ENCODE measurements around the gene NPTX1.

The NPTX1 gene

DNA sequence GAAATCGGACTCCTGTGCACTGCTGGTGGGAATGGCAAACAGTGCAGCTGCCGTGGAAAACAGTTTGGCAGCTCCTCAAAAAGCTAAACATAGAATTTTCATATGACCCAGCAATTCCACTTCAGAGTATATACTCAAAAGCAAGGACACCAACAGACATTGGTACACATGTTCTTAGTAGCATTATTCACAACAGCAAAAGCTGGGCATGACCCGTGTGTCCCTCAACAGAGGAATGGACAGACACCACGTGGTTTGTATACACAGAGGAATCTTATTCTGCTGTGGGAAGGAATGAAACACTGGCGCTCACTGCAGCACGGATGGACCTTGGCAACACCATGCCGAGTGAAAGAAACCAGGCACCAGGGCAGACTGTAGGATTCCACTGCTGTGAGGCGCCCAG is 16.0 kb downstream of the NPTX1 start:
- DNase-seq (ENCODE audit: low read depth in 1 of 2, low spot score in 1 of 2), result no peak

DNA sequence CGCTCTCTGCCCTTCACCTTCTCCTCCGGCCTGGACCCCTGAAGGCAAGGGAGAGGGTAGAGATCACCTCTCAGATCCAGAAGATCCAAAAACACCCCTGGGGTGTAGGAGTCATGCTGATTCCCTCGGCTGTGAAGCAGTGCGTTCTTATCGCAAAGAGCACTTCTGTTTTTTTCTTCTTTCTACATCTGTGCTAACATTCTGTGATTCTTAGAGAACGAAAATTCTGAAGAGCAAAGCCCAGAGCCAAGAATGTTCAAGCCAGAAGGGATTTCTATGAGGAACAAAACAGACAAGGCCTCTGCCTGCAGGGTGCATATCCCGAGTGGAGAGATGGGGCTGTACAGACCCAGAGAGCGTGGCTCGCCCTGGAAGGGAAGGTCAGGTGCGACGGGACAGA is 17.2 kb downstream of the NPTX1 start:
- DNase-seq (ENCODE audit: low read depth in 1 of 2, low spot score in 1 of 2), result no peak

DNA sequence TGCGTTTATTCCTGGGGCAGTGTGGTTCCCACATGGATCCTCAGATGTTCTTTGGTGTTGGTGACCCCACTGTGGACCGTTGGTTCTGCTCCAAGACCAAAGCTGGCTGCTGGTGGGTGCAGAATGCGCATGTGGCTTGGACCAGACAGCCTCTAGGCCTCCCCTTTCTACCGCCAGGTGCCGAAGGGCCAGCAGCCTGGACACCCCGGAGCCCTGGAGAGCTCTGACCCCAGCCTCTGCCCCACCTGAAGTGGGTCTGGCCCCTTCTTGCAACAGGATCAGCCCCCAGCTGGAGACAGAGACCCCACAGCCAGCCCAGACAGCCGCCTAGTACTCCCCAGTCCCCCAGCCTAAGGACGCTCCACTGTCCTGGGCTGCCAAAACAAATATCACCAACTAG is 18.4 kb downstream of the NPTX1 start:
- no peak for DNase-seq (ENCODE audit: low read depth in 1 of 2, low spot score in 1 of 2)

DNA sequence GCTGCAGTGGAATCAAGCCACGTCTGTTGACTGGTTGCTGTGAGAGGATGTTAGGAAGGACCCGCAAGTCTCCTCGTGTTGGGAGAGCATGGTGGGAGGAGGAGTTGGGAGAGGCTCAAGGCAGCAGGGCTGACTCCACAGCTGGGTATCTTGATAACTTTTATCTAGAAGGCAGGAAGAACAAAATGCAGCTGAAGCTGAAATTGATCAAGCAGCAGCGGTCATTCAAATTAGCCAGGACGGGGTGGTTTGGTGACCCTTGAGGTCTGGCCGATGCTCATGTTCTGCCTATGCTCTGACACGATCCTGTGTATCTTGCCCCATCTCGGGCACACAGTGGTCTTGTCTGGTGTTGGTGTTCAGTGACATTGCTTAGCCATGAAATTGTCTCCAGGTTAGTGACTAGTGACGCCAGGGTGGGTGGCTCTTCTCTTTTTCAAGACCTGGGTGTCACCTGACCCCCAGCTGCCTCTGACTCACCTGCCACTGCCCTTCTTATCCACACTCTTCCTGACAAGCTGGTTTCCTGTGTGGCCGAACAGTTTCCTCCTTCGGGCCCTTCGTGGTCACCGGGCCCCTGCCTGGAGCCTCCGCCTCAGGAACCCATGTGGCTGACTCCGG is 19.1 kb downstream of the NPTX1 start:
- DNase-seq (ENCODE audit: low read depth in 1 of 2, low spot score in 1 of 2), result no peak

DNA sequence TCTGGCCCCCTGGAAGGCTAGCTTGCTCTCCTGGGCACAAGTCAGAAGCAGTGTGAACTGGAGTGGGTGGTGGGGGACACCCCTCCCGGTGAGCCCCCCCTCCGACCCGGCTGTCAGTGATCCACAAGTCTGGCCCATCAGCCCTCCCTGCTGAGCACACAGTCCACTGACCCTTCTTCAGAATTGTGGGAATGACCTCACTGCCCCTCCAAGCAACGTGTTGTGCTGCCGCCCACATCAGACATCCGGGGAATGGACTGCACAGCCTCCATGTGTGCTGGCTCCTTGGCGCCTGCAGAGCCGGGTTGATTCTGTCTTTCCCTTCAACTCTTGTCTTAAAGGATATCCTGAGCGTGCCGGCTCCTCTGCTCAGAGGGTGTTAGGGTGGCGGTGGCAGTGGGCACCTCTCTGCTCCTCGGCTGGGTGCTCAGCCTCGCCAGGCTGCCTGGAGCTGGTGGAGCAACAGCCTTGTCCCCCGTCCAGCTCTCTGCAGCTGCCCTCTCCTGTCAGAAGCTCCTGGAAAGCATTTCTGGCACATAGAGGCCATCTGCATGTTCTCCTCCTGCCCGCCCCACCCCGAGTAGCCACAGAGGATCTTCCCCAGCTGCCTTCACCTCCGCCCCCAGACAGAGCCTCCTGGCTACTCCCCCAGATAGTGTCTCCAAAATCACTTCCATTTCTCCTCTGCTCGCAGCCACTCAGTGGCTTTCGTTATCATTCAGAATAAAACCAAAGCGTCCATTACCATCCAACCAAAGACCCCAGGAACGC is 19.8 kb downstream of the NPTX1 start:
- DNase-seq (ENCODE audit: low read depth in 1 of 2, low spot score in 1 of 2), result no peak

DNA sequence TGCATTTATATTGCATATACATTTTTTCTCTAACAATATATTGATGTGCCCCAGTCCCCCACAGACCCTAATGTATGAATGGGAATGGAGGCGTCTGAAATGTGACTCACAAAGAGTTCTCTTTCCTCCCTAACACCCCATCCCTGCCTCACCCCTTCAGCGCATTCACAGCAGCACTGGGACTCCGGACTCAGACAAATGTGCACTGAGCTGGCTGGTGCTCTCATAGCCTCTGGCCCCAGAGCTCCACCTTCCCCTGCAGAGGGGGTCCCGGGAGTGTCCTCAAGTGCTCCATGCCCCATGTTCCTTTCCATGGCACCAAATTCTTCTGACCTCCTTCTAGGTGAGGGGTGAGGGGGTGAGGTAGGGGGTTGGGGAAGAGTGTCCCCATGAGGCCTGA is 20.6 kb downstream of the NPTX1 start:
- DNase-seq (ENCODE audit: low read depth in 1 of 2, low spot score in 1 of 2), result no peak

DNA sequence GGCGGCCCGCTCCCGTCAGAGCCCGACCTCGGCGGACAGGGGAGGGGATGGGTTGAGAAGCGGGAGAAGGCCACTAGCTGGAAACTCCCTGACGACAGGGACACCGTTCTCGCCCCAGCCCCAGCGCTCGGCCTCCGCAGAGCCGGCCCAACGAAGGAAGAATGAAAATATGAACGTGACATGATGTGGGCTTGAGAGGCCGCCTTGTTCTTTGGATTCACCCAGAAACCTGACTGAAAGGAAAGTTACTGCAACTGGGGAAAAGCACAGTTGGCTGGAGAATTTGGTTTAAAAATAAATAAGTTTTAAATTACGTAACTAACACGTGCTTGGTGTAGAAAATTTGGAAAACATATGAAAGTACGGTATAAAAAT is 21.1 kb downstream of the NPTX1 start:
- DNase-seq (ENCODE audit: low read depth in 1 of 2, low spot score in 1 of 2), result no peak

DNA sequence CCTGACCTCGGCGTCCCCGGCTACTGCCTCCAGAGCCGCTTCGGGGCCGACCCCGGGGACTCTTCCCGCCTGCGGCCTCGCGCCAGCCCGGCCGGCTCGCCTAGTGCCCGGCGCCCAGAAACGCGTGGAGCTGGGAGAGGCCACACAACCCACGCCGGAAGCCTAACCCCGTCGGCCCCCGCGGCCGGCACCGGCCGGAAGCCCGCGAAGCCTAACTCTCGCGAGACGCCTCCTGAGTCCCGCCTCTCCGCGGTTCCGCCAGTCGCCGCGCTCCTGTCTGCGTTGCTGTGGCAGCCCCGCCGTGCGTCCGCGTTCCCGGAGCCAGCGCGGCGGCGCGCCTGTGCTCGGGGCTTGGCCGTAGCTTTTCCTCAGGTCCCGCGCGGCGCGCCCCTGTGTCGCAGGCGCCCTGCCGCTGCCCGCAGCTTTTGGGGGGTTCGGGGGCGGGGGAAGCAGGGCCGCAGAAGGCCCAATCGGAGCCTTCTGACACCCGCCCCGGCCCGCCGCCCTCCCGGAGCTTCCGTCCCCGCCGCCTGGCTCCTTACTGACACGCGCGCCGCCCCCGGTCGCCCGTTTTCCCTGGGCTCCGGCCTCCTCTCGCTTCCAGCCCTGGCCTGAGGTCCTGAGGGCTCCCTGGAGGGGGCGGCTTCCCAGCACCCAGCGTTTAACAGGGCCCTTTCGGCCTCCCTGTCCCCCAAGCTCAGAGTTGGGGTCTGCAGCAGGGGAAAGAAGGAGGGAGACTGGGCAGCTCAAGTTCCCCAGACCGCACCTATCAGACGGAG is 21.7 kb downstream of the NPTX1 start:
- peak; percentile 93 to 95 for DNase-seq (ENCODE audit: low read depth in 1 of 2, low spot score in 1 of 2)

DNA sequence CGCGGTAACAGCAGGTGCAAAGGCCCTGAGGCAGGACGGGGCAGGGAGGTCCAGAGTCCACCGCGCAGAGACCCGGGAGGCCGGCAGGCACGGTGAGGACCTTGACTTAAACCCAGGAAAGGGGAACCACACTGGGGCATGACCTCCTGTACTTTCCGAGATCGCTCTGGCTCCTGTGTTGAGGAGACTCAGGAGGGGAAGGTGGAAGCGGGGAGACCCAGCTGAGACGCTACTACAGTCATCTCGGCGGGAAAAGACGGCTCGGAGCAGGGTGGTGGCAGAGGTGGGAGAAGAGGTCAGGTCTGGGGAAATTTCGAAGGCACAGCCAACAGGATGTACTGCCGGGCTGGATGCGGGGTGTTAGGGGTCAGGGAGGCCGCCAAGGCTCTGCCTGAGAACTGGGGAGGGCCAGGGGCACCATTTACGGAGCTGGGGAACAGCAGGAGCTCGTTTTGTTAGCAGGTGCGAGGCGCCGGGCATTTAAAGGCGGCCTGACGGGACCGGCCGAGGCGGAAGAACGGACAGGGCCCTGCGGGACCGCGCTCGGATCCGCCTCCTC is 22.3 kb downstream of the NPTX1 start:
- no peak for DNase-seq (ENCODE audit: low read depth in 1 of 2, low spot score in 1 of 2)

DNA sequence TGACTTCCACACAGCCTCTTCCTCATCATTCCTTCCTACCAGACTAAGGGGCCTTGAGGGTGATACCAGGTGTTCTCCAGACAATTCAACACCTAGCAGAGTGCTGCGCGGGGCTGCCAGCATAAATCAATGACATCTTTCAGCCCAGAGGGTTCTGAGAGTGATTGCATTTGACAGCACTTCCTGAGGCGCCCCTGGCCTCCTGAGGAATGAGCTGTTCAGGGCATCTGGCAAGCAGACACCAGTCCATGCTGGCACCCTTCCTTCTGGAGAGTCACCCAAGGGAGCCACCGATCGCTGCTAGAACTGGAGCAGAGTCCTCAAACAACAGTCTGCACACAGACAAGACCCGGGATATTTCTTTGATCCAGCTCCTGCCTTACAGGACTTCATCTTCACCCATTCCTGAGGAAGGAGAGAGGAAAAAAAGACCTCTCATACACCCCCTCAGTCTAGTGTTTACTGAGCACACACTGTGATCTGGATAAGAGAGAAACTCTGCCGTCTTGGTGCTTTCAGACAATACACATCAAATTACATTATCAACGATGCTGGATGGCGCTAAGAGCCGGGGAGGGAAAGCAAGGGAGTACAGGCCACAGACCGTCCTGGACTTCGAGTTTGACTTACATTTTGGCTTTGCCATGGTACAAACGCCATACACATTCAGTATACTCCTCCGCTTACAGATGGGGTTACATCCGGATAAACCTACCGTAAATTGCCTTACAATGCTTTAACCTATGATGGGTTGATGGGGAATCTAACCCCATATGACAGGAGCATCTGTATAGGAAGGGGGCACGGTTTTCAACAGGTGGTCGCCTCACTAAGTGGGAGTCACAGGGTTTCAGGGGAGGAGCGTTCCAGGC is 23.0 kb downstream of the NPTX1 start:
- DNase-seq (ENCODE audit: low read depth in 1 of 2, low spot score in 1 of 2), result no peak

DNA sequence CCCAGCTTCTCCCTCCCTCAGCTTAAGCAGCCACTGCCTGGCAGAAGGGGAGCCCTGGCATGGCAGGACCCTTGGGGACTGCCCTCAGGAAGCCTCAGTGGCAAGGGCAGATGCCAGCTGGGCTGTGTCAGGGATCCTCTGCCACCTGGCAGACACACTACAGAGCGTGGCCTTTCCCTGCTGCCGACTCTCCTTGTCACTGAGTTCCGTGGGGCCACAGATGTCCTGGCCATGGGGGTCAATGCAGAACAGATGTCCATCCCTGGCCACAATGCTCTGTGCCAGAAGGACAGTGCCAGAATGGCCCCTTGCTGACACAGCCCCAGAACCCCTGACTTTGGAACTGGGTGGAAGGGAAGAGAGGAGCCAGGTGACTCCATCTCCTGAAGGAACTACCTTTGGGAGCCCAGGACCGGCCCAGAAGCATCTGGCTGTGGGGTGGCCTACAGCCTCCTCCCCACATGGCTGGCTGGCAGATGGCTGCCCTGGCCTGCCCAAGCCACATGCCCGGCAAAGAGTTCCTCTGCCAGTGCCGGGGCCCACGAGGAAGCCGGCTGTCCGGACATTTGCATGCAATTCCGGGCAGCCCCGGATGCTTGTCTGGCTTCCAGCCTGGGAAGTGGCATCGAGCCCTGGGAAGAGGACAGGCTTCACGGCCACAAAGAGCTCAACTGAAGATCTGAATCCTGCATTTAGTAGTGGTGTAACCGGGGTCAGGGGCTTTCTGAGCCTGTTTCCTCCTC is 24.1 kb downstream of the NPTX1 start:
- DNase-seq (ENCODE audit: low read depth in 1 of 2, low spot score in 1 of 2), result no peak

DNA sequence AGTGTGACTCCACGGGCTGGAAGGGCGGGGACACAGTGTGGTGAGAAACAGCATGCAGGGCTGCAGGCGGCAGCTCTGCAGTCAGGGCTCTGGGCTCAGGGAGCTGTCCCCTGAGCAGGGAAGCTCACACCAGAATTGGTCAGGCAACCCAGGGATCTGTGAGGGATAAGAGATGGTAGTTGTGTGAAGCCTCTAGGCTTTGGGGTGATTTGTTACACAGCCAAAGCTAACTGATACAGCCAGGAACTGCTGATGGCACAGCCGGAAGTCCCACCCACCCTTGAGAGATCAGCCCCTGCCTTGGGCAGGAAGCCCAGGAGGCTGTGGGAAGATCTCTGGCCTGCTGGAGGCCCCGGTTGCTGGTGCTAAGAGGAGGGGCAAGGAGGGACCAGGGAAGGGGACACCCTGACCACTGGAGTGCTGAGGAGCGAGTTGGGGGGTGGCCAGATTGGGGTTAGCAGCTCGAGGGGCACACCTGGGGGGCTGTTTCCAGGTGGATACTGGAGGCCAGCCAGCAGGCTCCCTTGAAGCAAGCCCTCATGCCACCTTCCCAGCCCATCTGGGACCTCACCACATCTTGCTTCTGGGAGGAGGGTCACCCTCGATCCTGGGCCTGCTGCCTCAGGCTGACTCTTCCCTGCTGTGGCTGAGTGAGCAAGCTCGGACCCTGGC is 25.2 kb downstream of the NPTX1 start:
- no peak for DNase-seq (ENCODE audit: low read depth in 1 of 2, low spot score in 1 of 2)

DNA sequence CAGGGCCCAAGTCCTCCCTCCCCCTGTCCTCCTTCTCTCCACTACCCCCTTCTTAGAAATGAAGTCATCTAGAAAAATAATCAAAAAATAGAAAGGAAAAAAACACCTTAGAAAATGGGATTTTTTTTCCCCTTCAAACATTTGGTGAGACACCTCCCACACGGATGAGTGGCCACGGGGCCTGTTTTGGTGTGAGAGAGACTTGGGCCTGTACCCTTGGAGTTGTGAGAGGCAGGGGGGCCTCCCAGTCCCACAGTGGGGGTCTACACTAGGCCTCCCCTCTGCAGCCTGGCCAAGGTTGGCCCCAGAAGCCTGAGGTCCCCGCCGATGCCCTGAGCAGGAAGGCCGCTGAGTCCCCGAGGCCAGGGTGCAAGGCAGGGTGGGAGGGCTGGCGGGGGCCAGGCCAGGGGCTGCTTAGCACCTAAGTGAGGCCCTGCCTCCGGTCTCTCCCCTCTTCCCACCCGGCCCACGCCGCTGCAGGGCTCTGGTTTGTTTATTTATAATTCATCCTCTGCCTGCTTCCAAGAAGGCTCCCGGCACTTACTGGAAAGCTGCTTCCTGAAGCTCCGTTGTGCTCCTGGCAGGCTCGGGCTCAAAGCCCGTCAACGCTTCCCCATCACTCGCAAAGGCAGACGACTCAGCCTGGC is 26.4 kb downstream of the NPTX1 start:
- DNase-seq (ENCODE audit: low read depth in 1 of 2, low spot score in 1 of 2), result no peak

DNA sequence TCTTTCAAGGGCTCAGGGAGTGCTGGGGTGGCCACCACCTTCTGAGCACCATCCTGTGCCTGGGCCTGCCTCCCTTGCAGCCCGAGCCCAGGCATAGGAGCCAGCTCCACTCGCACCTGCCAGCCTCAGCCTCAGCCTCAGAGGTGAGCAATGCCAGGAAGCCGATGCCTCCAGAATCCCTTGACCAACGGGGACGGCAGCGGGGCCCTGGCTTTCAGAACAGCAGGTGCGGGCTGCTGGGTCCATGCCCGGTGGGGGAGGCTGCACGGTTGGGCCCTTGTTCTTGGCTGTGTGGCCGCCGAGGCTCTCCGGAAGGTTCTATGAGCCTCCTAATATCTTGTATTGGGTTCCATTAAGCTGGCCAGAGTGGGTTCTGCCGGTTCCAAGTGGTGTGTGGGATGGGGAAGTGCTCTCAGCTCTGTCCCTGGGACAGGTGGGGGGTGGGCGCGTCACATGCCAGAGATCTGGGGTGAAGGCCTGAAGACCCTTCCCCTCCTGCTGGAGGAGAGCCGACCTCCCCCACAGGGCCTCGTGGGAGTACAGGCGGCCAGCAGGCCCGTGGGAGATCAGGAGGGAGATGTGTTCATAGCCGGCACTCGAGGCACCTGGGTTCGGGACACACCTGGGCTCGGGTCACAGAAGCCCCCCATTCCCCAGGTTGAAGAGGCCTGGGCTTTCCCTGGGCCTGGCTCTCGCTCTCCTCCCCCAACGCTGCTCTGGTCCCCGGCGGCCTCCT is 27.0 kb downstream of the NPTX1 start:
- DNase-seq (ENCODE audit: low read depth in 1 of 2, low spot score in 1 of 2), result no peak

DNA sequence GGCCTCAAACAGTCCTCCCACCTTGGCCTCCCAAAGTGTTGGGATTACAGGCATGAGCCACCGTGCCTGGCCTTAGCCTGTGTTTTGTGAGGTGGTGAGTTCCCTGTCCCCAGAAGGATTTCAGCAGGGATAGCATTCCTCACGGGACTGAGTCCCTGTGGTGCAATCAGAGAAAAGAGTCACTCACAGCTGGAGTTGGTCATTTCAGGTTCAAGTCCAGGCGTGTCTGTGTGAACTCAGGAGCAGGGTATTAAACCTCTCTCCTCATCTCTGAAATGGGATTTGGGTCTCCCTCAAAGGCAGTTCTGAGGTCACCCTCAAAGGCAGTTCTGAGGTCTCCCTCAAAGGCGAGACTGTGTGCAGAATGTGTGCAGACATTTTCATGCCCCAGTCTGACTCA is 28.6 kb downstream of the NPTX1 start:
- no peak for DNase-seq (ENCODE audit: low read depth in 1 of 2, low spot score in 1 of 2)

DNA sequence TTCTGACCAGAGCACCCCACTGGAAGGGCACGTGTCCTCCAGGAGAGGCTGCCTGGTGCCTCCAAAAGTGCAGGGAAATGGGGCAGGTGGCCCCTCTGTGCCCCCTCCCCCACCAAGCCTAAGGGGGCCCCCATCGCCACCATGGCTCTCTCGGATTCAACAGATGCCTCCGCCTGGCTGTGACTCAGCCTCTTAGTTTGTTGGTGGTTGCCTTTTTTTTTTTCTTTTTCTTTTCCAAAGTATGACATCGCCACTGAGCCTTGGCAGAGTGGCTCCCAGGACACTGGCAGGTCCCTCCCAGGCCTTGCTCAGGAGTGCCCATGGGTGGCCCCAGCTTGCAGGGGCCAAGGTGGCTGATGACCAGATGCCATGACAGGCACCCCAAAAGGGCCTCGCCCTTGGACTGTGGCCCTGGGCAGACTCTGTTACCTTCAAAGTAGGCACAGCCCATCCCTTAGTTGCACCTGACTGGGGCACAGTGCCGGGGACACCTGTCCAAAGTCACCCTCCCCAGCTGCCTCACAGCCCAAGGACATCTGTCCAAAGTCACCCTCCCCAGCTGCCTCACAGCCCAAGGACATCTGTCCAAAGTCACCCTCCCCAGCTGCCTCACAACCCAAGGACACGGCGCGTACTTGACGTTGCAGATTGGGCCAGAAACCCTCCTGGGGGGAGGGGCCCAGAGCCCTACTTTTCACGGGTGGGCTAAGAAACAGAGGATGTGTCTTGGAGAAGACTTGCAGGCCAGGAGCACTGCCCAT is 29.6 kb downstream of the NPTX1 start:
- no peak for DNase-seq (ENCODE audit: low read depth in 1 of 2, low spot score in 1 of 2)

DNA sequence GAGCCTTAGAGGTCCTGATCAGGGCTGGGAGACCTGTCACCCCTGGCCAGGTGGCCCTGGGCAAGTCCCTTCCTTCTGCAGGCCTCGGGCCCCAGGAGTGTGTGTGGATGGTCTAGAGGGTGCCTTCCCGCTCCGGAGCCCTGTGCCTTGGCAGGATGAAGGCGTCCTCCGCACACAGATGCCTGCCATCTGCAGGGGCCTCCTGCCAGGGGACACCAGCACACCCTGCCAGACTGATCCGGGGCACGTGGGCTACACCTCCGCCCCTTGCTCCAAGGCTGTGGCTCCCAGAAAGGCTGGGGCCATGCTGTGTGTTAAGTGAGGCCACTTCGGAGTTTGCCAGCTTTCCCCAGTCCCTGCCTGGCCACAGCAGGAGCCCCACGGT is 30.7 kb downstream of the NPTX1 start:
- DNase-seq (ENCODE audit: low read depth in 1 of 2, low spot score in 1 of 2), result no peak
